Hepatocyte (in vitro differentiated cells): ENCODE results near the gene CDH1. TPM values are rescaled to one million over a fixed set of nuclear protein-coding genes. Genes with fewer than 3 reads are reported as not detected.

Experiments used
- DNase-seq: peaks from one replicate; pipeline ENCODE4 v3.0.0-alpha.2; 2016; ENCODE audit warnings: low spot score
- H2AFZ ChIP-seq: fragments of 200-600 bp; sonication (generic); 2 replicates; pipeline ENCODE4 v1.6.0; 2016; ENCODE audit warnings: antibody characterized with exemption, mild to moderate bottlenecking
- H3K27ac ChIP-seq: fragments of 200-600 bp; sonication (generic); 2 replicates; pipeline ENCODE4 v1.5.1; 2016; ENCODE audit warnings: mild to moderate bottlenecking
- H3K27me3 ChIP-seq: fragments of 200-600 bp; sonication (generic); 2 replicates; pipeline ENCODE4 v1.6.1; 2016
- H3K36me3 ChIP-seq: fragments of 200-600 bp; sonication (generic); replicated peaks from 2 replicates; pipeline ENCODE4 v1.5.1; 2016; ENCODE audit warnings: low read depth; ENCODE audit not compliant: insufficient read depth
- H3K4me1 ChIP-seq: fragments of 200-600 bp; sonication (generic); 2 replicates; pipeline ENCODE4 v1.5.1; 2016; ENCODE audit warnings: mild to moderate bottlenecking, moderate library complexity; ENCODE audit not compliant: insufficient read depth
- H3K4me2 ChIP-seq: fragments of 200-600 bp; sonication (generic); 2 replicates; pipeline ENCODE4 v1.6.0; 2016
- H3K4me3 ChIP-seq: fragments of 200-600 bp; sonication (generic); 2 replicates; pipeline ENCODE4 v1.5.1; 2016; ENCODE audit warnings: mild to moderate bottlenecking
- H3K79me2 ChIP-seq: fragments of 200-600 bp; sonication (generic); 2 replicates; pipeline ENCODE4 v1.6.0; 2017; ENCODE audit warnings: mild to moderate bottlenecking
- H3K9me2 ChIP-seq: fragments of 200-600 bp; sonication (generic); replicated peaks from 2 replicates; pipeline ENCODE4 v1.6.0; 2017; ENCODE audit warnings: mild to moderate bottlenecking; ENCODE audit not compliant: insufficient read depth
- H3K9me3 ChIP-seq: fragments of 200-600 bp; sonication (generic); 2 replicates; pipeline ENCODE4 v1.5.1; 2016; ENCODE audit warnings: low read depth, mild to moderate bottlenecking
- H4K20me1 ChIP-seq: fragments of 200-600 bp; sonication (generic); 2 replicates; pipeline ENCODE4 v1.6.0; 2016; ENCODE audit warnings: mild to moderate bottlenecking; ENCODE audit not compliant: insufficient read depth, poor library complexity, severe bottlenecking
- EZH2 ChIP-seq: fragments of 200-600 bp; sonication (generic); IDR thresholded peaks from 2 replicates; pipeline ENCODE4 v1.6.1; 2016; ENCODE audit warnings: antibody characterized with exemption, mild to moderate bottlenecking, borderline replicate concordance
- EZH2phosphoT487 ChIP-seq: fragments of 200-600 bp; sonication (generic); IDR thresholded peaks from one replicate; pipeline ENCODE4 v1.6.1; 2018; ENCODE audit warnings: antibody characterized with exemption, mild to moderate bottlenecking, low read depth, moderate library complexity; ENCODE audit not compliant: unreplicated experiment, severe bottlenecking
- WGBS: methylation state at CpG from one replicate; pipeline ENCODE4 v1.1.6; 2016; ENCODE audit warnings: low lambda C conversion rate; ENCODE audit errors: missing lambda C conversion rate; 5-methylcytosine and 5-hydroxymethylcytosine counted together
- polyA plus RNA-seq: library from polyadenylated mRNA; unstranded; fragments of >200 nt; fragmentation: Nextera tagmentation; extraction: Ambion mirVana; gene quantifications from 2 replicates; pipeline ENCODE4 v1.2.1, GENCODE V29; 2016
- total RNA-seq: library from RNA; depleted of rRNA; stranded (reverse); fragments of >200 nt; gene quantifications from 2 replicates; pipeline ENCODE4 v1.2.3, GENCODE V29; 2014
- TF ChIP-seq, protein P1 (sequence below): fragments of 200-600 bp; sonication (generic); IDR thresholded peaks from 2 replicates; pipeline ENCODE4 v1.5.1; 2016; ENCODE audit warnings: antibody characterized with exemption, mild to moderate bottlenecking; ENCODE audit not compliant: poor library complexity

The CDH1 gene
- total and polyA plus RNA-seq, 2 experiments from 2014 or later: 131 to 190 TPM

DNA sequence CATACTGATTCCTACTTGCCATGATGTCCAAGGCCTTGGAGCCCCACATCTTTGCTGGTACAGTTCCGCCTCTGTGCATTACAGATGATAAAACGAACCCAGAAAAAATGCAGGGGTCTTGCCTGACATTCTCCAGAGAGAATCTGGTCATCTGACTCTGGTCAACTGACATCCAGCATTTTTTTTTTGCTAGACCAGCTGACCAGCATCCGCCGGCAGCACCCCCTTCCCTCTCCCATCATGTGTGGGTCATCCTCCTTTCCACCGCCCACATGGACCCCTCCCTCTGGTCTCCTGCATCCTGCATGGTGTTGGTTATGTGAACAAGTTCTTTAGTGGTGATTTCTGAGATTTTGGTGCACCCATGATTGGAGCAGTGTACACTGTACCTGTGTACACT, 47.1 kb downstream of the CDH1 start:
- Histone ChIP-seq H4K20me1 (peaks cover 13% of the 10 kb centered on the region), H3K4me2 (no peak overlapping the region), H3K36me3 (no peaks in the 10 kb centered on the region), H3K9me3 (no peaks in the 10 kb centered on the region), H3K4me1 (peaks cover 15% of the 10 kb centered on the region), H3K27me3 (no peaks in the 10 kb centered on the region), H2AFZ (no peak overlapping the region), H3K9me2 (no peaks in the 10 kb centered on the region), H3K4me3 (no peak overlapping the region), H3K27ac (no peak overlapping the region), H3K79me2 (peaks cover 82% of the 10 kb centered on the region)
- TF ChIP-seq EZH2: no peak
- TF ChIP-seq, protein P1, sequence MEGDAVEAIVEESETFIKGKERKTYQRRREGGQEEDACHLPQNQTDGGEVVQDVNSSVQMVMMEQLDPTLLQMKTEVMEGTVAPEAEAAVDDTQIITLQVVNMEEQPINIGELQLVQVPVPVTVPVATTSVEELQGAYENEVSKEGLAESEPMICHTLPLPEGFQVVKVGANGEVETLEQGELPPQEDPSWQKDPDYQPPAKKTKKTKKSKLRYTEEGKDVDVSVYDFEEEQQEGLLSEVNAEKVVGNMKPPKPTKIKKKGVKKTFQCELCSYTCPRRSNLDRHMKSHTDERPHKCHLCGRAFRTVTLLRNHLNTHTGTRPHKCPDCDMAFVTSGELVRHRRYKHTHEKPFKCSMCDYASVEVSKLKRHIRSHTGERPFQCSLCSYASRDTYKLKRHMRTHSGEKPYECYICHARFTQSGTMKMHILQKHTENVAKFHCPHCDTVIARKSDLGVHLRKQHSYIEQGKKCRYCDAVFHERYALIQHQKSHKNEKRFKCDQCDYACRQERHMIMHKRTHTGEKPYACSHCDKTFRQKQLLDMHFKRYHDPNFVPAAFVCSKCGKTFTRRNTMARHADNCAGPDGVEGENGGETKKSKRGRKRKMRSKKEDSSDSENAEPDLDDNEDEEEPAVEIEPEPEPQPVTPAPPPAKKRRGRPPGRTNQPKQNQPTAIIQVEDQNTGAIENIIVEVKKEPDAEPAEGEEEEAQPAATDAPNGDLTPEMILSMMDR: no peak
- no peak for TF ChIP-seq EZH2phosphoT487
- WGBS: 90% methylated on average over 5 of the region's 5 CpGs
- DNase-seq: no peak

DNA sequence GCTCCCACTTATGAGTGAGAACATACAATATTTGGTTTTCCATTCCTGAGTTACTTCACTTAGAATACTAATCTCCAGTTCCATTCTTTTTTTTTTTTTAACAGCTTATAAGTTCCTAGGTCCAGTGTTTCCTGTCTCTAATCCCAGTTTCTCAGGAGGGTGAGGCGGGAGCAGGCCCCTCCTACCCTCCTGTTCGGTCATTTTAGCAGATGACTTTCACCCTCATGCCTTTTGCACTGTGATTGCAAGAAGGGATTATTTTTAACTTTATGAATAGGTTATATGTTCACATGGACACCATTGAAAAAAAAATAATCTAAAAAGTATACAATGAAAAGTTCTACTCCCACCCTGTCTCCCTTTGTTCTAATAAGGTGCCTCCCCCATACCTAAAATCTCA, 47.6 kb downstream of the CDH1 start:
- TF ChIP-seq EZH2phosphoT487 (no peak), EZH2 (no peak)
- TF ChIP-seq, protein P1: no peak
- peaks cover 80% of the 10 kb centered on the region for H3K79me2 ChIP-seq
- peaks cover 13% of the 10 kb centered on the region for H3K4me1 ChIP-seq

DNA sequence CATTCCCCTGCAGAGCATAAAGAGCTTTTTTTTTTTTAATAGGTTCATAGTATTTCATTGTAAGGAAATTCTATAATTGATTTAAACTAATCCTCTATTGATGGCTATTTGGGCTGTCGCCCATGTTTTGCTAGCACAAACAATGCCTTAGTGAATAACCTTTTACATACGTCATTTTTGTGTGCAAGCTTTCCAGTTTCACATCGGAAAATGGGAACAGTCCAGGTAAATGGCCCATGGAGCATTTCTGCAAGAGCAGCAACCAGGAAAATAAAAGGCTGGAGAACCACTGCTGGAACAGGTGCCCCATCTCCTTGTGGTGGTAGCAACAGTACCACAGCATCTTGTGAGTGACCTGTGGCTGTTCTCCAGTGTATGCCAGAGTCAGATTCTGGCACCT, 48.6 kb downstream of the CDH1 start:
- 97% methylated on average over 3 of the region's 3 CpGs for WGBS
- H3K4me1 ChIP-seq: peaks cover 20% of the 10 kb centered on the region
- no peaks in the 10 kb centered on the region for H3K27me3 ChIP-seq
- DNase-seq: no peak
- peaks cover 72% of the 10 kb centered on the region for H3K79me2 ChIP-seq
- no peaks in the 10 kb centered on the region for H3K9me2 ChIP-seq
- no peaks in the 10 kb centered on the region for H3K36me3 ChIP-seq
- no peak overlapping the region for H3K4me3 ChIP-seq
- no peak overlapping the region for H3K27ac ChIP-seq
- no peak overlapping the region for H2AFZ ChIP-seq
- TF ChIP-seq EZH2phosphoT487 (no peak), EZH2 (no peak)
- TF ChIP-seq, protein P1: no peak
- peaks cover 9% of the 10 kb centered on the region for H4K20me1 ChIP-seq
- no peak overlapping the region for H3K4me2 ChIP-seq
- no peaks in the 10 kb centered on the region for H3K9me3 ChIP-seq

More for the DNA sequence above, 47.6 kb downstream of the CDH1 start:
- no peaks in the 10 kb centered on the region for H3K36me3 ChIP-seq
- 82% methylated on average over 2 of the region's 2 CpGs for WGBS
- H3K27me3 ChIP-seq: no peaks in the 10 kb centered on the region
- no peaks in the 10 kb centered on the region for H3K9me3 ChIP-seq
- DNase-seq: no peak
- no peak overlapping the region for H3K27ac ChIP-seq
- no peak overlapping the region for H3K4me2 ChIP-seq
- H3K9me2 ChIP-seq: no peaks in the 10 kb centered on the region
- H2AFZ ChIP-seq: no peak overlapping the region
- peaks cover 13% of the 10 kb centered on the region for H4K20me1 ChIP-seq
- H3K4me3 ChIP-seq: no peak overlapping the region
